Medulla oblongata (tissue), 1 donor: ENCODE measurements around the gene ZBED3.
"Not testable (repeated sequence)": the region's sequence is repeated elsewhere in the genome, so short reads cannot be mapped to it uniquely, and the experiment has no call there.

Experiments used
- DNase-seq: peaks from one replicate; pipeline ENCODE4 v3.0.0-alpha.2; 2015; ENCODE audit errors: extremely low spot score

ZBED3 gene, protein sequence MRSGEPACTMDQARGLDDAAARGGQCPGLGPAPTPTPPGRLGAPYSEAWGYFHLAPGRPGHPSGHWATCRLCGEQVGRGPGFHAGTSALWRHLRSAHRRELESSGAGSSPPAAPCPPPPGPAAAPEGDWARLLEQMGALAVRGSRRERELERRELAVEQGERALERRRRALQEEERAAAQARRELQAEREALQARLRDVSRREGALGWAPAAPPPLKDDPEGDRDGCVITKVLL

GRCh38 chr5:77086689-77087483 is at the start of gene ZBED3:
Gene ZBED3 (minus strand): TSS chr5:77087285. CDS start chr5:77077878, 9,407 bp downstream.
- peak; percentile 85 for DNase-seq

GRCh38 chr5:77133061-77133758 is 46.1 kb upstream of the ZBED3 start:
- peak; percentile 91 for DNase-seq

- DNase-seq = no peak
These were observed 44.3 kb upstream of the ZBED3 start for GRCh38 chr5:77131361-77131760.

DNA sequence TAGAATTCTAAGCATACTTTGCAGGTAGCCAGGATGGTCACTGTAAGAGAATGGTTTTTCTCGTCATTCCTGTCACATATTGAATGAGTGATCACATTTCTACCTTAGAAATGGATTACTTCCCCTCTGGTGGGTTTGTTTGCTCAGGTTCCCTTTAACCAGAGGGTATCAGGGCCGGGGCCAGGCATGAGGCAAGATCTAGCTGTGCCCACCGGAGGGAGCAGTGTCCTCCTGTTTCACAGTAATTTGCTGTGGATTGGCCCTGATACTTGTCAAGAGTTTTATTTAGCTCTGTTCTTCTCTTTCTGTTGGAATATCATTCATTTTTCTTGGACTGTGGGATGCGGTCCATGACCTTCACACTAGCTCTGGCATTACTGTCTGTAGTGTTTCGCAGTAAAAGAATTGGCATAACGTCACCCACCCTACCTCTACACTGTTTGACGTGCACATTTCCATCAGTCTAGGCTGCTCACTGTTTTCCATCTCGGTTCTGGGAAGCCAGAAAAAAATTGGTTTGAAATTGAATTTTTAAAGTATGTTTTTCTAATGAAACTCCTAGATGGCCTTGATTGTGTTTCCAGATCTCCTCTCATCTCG is 42.4 kb upstream of the ZBED3 start:
- DNase-seq = peak; percentile 21

DNA sequence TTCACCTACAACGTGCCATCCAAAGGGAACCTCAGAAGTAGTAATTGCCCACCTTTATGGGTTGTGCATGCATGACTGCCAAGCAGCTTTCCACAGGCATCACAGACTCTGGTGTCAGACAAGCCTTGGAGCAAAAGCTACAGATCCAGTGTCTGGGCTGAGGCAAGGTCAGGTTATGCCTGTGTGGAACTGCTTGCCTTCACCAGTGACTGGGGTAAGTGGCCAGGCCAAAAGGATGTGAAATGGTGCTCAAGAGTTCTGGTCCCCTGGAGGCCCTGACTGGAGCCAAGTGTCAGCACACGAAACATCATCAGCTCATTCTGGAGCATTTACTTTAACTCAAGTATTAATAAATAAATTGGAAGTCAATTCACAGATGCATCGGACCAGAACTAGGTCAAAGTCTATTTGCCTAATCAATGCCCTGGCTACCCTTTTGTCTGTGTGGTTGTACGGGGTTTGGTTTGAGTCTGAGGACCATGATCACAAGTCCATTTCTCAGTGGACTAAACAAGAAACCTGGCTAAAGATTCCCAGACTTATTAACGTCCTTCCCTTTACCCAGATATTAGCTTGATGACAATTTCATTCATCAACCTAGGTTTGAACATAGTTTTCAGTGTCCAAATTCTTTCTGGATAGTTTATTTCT is 41.5 kb upstream of the ZBED3 start:
- no peak for DNase-seq

- DNase-seq = no peak
These were observed 36.0 kb upstream of the ZBED3 start for GRCh38 chr5:77123057-77123456.

DNA sequence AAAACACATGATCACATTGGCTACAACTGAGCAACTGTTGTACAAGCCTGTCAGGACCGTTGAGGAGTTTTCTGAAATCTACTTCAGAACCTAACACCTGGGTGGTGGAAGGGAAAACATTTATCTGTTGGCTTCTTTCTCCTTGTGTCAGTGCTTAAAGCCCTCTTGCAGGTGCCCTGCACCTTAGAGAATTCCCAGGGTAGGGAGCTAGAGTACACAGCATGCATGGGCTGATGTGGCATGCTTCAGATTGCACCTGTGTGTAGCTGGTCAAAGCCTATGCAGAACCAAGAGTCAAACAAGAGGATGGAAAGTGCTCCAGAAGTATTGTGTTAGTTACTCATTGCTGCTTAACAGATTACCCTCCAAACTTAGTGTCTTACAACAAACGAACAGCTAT is 33.6 kb upstream of the ZBED3 start:
- no peak for DNase-seq

DNA sequence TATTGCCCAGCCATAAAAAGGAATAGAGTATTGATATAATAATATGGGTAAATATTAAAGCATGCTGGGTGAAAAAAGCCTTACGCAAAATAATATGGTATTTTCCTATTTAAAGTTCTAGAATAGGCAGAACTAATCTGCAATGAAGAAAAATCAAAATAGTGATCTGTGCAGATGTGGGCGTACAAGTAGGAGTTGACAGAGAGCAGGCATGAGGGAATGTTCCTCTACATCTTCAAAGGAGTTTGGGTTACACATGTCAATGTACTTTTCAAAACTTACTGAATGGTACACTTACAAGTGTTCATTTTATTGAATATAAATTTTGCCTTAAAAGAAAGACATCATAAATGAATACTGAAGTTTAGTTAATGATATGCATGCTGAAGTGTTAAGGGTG is 33.0 kb upstream of the ZBED3 start:
- DNase-seq = no peak

DNA sequence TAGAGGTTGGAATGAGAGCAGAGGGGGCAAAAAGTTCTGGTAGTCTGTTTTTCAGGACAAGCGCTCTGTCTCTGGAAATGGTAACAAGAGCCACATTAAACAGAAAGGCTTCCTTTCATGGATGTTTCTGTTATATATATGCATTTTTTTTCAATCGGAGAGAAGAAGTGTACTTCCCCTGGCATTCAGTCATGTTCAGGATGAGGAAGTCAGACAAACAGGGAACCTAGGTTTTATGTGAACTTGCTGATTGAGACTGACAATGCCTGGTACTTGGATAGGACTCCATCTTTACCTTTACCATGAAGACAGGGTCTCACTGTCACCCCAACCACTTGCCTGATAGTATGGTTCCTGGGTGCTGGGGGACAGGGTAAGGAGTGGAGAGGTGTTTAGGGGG is 30.1 kb upstream of the ZBED3 start:
- DNase-seq = no peak

- not testable (repeated sequence) for DNase-seq
These were observed 19.9 kb upstream of the ZBED3 start for GRCh38 chr5:77107035-77107434.

DNA sequence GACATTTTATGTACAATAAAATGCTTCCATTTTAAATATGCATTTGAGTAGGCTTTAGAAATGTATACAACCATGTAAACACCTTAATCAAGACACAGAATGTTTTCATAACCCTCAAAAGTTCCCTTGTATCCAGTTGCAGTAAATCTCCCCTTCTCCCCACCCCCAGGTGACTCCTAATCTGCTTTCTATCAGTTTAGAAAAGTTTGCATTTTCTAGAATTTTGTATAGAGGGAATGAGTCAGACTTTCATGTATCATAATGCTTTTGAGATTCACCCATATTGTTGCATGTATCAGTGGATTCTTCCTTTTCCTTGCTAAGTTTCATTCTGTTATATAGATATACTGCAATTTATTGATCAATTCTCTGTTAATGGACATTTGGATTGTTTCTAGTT is 17.7 kb upstream of the ZBED3 start:
- no peak for DNase-seq

DNA sequence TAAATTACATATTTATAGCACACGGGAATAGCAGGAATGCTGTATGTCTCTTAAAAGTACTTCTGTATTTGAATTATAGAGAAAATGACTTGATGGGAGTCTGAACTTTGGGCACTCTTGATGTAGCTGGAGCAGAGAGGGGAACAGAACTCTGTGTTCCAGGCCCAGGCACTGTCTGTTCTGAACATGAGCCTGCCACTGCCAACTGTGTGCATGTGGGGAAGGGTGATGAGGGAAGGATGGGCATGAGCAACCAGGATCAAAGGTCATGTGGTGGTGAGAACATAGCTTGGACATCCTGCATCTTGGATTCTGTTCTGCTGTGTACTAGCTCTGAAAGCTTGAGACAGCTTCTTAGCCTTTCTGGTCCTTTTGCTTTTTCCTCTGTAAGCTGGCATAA is 16.4 kb upstream of the ZBED3 start:
- DNase-seq = no peak

- no peak for DNase-seq
These were observed 15.5 kb upstream of the ZBED3 start for GRCh38 chr5:77102549-77102948.

- no peak for DNase-seq
These were observed 14.2 kb upstream of the ZBED3 start for GRCh38 chr5:77101298-77101697.

DNA sequence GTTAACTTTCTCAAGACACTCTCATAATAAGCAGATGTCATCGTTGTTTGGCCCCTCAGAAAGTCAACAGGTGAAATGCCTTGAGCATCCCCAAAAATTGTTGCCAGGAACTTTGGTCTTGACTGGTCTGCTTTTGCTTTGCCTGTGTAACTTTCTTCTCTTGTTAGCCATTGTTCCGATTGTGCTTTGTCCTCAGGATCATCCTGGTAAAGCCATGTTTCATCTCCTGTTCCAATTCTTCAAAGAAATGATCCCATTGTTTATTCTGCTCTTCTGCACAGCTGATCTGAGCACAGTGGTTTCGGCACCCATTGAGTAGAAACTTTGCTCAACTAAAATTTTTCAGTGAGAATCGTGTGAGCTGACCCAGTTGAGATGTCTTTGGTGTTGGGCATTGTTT is 8.1 kb upstream of the ZBED3 start:
- peak; percentile 52 for DNase-seq

- DNase-seq = peak; percentile 72
These were observed 588 bp upstream of the ZBED3 start for GRCh38 chr5:77087484-77088261.

GRCh38 chr5:77086368-77086688 is 757 bp downstream of the ZBED3 start:
- no peak for DNase-seq

GRCh38 chr5:77083088-77083487 is 4.0 kb downstream of the ZBED3 start:
- no peak for DNase-seq

DNA sequence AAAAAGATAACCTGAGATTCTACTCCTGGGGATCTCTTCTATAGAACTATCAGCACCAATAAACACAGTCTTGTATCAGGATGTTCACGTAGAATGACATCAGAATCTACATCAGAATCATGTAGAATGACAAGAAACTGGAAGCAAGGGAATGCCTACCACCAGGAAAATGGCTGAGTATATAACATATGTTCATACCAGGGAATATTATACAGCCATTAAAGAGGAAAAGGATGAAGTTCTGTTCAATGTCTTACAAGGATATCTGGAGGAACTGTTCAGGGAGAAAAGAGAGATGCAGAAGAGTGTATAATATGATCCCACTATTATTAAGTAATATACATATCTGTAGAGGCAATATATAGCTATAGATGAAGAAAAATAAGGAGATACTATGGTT is 4.8 kb downstream of the ZBED3 start:
- DNase-seq = no peak

DNA sequence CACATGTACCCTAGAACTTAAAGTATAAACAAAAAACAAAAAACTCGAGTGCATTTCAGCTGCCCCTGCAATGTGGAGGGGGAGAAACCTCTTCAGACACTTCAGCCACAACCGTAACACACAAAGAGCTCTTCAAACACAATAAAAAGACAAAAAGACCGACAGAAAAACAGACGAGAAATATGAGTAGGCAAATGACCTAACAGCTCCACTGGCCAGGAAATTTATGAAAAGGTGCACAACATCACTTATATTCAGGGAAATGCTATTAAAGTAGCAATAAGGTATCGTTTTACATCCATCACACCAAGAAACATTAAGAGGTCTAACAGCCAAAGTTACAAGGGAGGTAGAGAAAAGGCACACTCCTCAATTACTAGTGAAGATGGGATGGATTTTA is 6.2 kb downstream of the ZBED3 start:
- no peak for DNase-seq

GRCh38 chr5:77080479-77080878 is 6.6 kb downstream of the ZBED3 start:
- DNase-seq = not testable (repeated sequence)
